NCI-H2107 treated with DMSO at 0.1 percent for 48 hours (cell line): ENCODE data around the gene BTBD18.

Source experiments
- DNase-seq: peaks from one replicate; lab custom pipeline; 2025; ENCODE audit not compliant: unreplicated experiment; lab: John Stamatoyannopoulos, UW

Gene BTBD18, protein sequence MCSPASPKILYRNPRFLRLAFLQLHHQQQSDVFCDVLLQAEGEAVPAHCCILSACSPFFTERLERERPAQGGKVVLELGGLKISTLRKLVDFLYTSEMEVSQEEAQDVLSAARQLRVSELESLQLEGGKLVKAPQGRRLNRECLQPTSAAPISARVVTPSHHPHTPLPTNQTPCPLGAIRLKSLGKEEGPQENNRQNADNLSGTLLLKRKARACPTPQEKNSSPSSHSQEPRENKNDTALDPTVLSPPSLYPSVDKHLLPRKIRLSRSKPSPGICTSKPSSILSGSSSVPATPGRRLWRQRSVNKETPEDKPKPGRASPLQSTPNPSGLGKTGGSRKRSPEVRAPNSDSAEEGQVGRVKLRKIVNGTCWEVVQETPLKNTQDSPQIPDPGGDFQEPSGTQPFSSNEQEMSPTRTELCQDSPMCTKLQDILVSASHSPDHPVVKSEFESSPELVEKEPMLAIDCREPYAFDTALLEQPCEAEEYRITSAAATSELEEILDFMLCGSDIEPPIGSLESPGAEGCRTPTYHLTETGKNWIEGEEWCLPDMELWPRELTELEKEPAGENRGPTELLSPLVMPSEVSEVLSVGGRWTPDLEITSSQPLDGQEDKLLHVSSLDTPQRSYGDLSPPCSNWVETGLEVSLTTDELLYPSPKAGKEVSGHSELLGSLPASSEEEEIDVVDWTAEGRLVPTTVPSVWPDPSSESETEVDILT

DNA sequence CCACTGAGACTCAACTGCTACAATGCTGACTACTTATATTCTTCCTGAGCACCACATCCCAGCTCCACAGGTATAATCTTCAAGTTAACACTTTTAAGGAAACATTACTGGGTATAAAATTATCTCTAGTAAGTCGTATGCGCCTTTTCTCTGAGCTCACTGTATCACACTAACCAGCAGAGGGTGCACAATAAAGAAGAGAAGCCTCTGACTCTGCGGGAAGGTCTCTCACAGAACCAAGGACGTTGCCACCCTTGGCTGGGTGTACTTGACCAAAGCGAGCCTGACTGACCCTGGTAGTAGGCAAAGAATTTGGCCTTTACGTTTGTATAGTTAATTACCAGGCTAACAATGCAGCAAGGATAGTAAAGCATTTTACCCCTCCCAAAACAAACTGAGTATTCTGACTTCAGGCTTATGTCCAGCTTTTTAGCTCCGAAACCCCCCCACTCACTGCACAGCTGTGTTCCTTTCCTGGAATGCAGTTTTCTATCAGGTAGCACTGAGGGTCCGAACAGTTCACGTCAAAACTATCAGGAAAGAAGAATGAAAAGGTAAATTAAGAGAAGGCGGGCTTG, at the start of gene BTBD18:
Gene BTBD18, minus strand, starts transcription at position 144 of the 578 bp plus-strand sequence. CDS start 631 bp downstream, outside the sequence.
- no peak for DNase-seq

DNA sequence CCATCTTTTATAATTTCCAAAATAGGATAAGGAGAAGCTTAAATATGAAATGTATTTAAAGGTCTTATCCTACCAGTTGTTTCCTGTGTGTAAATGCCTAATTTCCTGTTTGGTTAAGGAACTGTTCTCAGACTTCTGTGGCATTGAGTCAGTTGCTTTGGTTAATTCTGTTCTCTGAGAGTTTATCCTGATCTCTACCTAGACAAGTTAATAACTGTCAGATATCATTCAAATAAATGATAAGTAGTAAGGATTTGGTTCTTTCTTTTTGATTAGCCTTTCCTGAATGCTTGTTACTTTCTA, 49.5 kb upstream of the BTBD18 start:
- no peak for DNase-seq

DNA sequence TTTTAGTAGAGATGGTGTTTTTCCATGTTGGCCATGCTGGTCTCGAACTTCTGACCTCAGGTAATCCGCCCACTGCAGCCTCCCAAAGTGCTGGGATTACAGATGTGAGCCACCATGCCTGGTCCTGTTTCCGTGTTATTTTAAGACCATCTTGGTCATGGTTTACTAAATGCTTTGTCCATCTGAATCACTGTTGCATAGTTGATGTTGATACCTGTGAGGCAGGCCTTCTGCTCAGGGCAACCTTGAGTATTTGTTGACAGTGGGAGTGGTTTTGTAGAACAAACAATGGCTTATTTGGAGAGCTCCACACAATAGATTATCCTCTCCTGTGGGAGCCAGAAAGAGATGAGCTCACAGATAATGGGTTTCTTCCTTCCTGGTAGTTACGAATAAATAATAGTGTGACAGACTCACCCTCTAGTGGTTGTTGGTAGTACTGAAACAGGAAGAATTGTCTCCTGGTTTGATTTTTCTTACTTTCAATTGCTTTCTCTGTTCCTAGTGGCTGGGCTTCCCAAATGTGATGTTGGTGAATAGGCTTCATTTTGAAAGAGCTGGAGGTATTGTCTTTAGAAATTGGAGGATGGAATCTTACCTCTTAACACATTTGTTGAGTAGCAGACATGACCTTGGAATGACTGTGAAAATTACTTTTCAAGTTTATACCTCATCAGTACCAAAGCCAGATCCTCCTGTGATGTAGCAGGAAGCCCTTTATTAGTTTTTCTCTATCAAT, 49.0 kb upstream of the BTBD18 start:
- DNase-seq: peak; percentile 90

DNA sequence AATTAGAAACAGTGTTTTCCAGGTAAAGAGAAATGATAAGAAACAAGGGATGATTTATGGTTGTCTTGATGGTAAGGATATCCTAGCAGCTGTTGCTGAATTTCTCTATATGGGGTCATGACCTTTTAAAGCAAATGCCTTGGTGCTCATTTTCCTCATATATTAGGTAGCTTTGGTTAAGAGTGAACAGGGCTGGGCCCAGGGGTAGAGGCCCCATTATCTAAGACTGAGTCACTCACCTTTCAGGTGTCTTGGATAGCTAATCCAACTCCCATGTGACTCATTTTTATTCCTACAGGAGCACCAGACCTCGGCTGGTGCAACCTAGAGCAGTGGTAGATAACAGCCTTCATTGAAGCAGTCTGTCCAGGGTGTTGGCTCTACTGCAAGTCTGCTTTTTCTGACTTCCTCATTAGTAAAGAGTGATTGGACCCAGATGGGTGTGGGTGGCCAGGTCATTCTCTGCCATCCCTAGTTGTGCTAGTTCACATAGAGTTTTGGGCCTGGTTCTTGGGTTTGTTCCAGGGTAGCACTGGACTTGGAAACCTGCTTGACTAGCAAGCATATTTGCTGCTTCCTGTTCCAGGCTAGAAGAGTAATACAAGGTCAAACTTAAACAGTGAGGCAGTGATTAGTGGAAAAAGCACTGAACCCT, 47.4 kb upstream of the BTBD18 start:
- no peak for DNase-seq

DNA sequence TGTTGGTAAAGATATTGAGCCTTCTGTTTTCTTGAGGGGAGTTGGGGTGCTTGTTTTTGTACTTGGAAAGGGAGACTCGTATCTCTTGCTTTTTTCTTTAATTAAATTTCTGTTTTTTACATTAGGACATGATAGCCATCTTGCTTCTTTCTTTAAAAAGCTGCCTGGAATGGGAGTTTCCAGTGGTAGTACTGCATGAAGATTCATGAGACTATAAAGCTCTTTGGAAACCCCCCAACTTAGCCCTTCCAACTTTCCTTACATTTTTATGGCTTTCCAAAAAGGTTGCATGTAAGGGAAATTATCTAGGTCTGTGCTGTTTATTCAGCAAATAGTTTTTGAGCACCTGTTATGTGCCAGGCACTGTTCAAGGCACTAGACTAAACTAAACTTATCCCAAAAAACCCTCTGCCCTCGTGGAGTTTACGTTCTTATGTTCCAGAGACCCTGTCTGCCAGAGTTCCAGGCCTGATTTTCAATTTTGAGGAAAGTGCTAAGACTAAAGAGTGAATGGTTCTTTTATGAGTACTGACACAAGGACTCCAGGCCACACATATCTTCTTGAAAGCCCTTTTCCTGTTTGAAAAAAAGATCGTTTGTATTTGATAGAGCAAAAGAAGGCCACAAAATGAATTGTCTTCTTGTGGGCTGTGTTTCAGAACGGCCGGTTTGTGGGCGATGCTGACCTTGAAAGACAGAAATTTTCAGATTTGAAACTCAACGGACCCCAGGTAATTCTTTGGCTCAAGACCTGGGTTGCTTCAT, 41.9 kb upstream of the BTBD18 start:
- no peak for DNase-seq

DNA sequence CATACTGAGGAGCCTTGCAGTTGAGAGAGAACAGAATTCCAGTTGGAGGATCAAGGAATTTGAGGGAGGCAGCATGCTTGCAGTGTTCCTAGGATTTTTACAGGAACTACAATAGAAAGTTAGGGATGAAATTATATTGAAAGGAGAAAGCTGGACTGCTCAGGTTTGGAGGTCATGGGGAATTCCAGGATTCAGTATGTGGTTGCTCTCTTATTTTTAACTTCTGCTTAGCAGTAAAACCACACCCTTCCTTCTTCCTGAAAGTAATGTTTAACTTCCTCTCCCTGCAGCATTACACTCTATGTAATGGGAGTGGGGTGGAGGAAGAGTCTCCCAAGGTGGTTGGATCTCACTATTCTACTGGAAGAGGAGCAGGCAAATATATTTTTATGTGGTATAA, 41.3 kb upstream of the BTBD18 start:
- DNase-seq: no peak

DNA sequence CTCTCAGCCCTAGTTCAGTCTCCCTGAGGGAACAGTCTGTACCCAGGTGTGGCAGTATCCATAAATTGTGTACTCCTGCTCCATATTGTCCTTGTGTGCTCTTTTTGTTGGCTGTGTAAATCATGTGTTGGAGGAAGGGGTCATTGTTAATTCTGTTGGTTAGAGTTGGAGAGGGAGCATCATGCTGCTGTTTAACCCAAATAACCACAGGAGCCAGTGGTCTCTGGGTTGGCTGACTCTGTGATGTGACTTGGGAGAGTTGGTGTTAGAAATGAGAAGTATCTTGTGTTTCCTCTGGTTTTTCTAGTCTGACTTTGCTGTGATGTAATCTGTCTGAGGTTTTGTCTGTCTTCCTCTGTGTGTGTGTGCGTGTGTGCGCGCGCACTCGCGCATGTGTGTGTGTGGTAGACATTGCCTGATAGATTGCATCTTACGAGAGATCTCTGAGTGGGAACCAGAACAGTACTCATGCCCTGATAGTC, 40.5 kb upstream of the BTBD18 start:
- no peak for DNase-seq

DNA sequence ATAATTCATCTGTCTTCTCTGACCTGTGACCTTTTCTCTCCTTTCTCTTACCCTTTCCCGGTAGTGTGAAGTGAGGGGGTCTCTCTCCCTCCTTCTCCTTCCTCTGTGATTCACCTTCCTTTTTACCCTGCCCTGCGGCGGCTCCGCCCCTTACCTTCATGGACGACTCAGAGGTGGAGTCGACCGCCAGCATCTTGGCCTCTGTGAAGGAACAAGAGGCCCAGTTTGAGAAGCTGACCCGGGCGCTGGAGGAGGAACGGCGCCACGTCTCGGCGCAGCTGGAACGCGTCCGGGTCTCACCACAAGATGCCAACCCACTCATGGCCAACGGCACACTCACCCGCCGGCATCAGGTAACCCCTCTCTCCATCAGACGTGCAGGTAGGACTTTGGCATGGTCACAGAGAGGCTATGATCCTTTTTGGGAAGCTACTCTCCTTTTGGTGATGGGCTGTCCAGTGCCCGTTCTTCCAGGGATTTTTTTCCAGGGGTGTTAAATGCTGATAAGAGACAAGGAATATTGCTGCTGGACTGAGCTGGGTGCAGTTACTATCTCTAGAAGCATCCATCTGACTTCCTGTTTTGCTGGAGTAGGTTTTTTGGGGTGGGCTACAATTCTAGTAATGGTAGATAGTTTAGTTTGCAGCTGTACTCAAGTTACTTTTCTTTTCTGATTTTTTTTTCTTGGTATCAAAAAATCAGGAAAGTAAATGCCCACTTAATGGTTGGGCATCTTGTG, 39.9 kb upstream of the BTBD18 start:
- DNase-seq: no peak

DNA sequence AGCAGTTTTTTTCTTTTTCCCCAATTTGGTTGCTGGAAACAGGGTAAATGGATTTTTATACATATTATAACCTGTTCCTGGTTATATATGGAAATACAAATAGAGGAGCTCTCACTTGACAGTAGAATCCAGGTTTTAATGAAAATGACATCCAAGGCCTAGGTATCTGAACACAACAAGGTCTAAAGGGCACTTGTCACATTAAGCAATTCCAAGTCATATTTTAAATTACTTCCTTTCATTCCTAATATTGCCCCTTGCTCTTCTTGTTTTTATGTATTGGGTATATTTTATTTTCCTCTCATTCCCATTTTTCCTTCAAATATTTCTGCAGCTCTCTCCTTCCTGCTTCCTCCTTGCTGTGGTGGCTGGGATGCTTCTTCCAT, 37.1 kb upstream of the BTBD18 start:
- no peak for DNase-seq

DNA sequence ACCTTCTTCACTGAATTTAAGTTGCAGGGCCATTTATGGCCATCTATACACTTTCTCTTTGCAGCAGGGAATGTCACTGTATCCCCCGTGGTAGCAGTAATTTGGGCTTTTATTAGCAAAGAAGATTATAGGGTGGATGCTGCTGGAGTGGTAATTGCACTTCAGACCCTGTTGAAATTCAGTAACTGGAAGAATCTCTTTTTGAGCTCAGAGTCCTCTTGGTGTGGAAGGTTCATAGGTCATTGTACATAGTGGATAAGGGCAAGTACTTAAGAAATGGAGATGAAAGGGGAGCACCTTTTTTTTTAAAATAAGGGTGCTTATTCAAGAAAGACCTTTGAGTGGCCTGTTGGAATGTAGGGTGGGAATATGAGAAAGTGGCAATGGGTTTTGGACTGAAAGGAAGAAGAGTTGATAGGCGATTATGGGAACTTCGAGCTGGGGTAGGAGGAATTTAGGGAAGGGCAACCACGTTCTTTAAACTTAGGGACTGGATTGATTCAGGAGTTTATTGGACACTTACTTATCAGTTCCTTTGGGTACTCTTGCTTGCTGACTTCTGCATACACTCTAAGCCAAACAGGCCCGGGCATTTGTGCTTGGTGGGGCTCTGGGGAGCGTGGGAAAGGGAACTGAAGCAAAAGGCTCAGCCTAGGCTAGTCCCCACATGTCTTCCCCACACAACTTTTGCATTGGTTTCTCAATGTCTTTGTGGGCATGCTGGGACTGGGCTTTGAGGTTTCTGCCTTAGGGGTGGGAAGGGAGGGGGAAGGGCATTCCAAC, 36.5 kb upstream of the BTBD18 start:
- DNase-seq: no peak

DNA sequence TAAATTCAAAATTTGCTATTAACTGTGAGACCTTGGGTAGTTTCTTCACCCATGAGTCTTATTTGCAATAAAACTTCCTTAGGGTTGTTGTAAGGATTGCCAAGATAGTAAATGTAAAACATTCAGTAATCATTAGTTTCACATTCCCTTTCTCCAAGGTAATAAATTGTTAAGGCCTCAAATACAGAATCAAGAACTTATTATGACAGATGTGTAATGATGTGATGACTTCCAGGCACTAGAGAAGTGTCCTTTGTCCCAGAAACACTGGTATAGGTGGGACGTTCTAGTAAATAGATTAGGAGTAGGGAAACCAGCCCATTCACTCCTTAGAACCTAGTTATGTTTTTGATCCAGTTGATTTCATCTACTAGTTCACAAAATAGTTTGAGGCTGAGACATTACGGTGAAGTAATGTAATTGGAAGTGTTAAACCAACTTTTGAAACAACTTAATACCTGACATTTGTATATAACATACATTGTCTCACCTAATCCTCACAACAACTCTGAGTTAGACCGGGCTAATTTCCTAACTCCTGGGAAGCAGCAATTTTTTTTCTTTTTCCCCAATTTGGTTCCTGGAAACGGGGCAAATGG, 35.5 kb upstream of the BTBD18 start:
- no peak for DNase-seq

DNA sequence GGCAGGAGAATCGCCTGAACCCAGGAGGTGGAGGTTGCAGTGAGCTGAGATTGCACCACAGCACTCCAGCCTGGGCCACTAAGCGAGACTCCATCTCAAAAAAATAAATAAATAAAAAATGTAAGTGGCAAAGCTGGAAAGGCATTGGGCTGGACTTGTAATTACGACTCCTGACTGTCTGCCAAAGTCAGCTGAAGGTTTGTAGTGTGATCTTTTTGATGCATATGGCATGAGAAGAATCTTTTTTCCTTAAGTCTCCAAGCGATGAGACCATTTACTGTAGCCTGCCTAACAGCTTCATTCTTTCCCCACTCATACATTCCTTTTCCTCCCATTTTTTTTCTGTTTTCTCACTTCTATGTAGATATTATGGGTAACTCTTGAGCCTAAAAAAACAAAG, 34.8 kb upstream of the BTBD18 start:
- DNase-seq: no peak

DNA sequence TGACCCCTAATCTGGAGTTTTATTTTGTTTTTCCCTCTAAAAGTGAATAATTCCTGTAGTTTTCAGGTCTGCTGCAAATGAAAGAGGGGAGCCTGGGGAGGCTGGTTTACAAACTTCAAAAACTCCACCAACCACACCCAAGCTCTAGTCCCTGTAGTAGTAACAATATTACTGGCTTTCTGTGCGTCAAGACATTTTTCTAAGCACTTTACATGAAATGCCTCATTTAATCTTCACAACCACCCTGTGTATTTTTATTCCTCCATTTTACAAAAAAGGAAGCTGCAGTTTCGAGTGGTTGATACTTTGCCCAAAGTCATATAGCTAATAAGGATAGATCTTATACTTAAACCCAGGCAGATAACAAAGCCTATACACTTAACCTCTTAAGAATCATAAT, 33.5 kb upstream of the BTBD18 start:
- no peak for DNase-seq

DNA sequence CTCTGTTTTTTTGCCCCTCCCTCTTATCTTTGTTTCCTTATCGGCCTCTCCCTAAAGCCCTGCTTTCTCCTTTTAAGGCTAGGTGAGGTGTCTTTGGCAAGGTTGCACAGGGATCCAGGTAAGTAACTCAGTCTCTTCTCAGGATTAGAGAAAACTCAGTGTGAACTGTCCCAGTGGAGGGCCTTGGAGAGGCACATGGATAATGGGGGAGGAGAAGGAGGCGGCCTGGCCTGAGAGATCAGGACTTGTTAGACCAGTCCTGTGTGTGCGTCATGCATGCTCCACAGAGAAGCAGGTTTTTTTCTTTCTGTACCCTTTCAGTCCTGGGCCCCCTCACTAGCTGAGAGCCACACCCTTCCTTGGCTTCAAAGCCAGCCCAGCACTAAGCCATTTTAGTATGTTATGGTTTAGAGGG, 29.9 kb upstream of the BTBD18 start:
- DNase-seq: no peak

DNA sequence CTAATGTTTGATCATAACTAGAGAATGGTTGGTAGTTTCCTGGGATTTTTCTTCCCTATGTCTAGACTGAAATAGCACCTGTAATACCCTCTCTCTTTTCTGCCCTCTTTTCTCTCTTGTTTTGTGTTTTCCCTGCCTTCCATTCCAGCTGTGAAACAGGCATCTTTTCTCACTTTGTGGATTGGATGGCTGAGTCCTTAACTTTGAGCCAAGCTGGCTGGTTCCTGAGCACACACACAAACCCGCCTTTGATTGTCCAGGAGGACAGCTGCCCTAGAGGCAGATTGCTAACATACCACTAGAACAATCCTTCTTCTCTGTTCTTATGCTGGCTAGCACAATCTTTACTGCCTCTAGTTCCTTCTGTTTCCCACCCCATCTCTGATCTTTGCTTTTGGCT, 27.7 kb upstream of the BTBD18 start:
- no peak for DNase-seq

DNA sequence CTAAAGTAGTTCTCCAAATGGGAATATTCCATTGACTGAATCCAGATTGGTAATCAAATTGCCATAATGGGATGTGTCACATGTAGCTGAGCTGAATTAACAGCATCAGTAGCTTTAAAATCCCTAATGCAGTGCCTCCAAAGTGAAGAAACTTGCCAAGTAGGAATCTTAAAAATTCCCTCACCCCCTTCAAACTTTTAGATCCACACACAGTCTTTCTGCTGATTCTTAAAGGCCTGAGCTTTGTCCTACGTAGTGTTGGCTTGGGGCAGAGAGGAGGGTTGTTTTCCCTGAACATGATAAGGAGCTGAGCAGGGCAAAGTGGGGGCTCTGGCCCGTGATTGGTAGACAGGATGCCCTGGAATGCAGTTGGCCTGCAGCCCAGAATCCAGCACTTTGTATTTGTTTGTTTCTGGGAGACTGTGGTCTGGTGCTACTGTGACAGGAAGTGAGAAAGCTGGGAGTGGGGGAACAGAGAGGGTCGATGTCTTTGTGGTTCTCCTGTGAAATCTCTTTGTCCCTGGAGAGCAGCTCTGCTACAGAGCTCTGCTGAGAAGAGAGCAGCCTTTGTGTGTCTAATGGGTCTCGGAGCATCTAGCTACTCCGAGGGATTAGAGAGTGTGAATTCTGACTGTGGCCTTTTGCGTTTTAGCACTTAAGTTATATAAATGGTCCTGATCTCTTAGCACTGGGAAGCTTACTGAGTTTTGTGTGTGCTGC, 26.9 kb upstream of the BTBD18 start:
- peak; percentile 75 for DNase-seq

DNA sequence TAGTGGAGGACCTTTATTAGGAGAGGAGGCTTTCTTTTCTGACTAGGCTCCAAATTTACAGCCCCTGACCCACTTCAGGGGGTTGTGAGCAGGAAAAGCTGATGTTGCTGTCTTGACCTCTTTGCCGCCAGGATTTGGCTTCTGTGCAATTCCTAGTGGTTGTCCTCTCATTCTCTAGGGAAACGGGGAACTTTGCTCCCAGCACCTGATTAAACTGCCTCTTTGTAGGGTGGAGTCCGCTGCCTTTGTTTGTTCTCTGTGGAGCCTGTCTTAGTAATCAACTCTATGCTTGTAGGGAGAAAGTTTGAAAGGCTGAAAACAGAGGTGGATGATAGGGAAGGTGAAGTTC, 26.3 kb upstream of the BTBD18 start:
- DNase-seq: no peak
